NCI-H128 (cell line): Measurements from ENCODE around the gene SUPT20H.

Source experiments
- DNase-seq: peaks from one replicate; lab custom pipeline; 2025; ENCODE audit not compliant: unreplicated experiment; lab: John Stamatoyannopoulos, UW

Gene SUPT20H

GRCh38 chr13:37058910-37059847 lies at the start of gene SUPT20H:
TSS of gene SUPT20H (minus strand) at chr13:37059688. CDS start at chr13:37051490, 8,198 bp downstream.
- DNase-seq = peak; percentile 77

- DNase-seq = peak; percentile 54
Measured at GRCh38 chr13:37109051-37109678, 49.7 kb upstream of the SUPT20H start.

- no peak for DNase-seq
Measured at GRCh38 chr13:37107868-37108267, 48.4 kb upstream of the SUPT20H start.

- no peak for DNase-seq
Measured at GRCh38 chr13:37107456-37107855, 48.0 kb upstream of the SUPT20H start.

GRCh38 chr13:37106642-37107041 lies 47.2 kb upstream of the SUPT20H start:
- no peak for DNase-seq

- no peak for DNase-seq
Measured at GRCh38 chr13:37105251-37105714, 45.8 kb upstream of the SUPT20H start, which contains the start of gene CSNK1A1L. TSS of gene CSNK1A1L (minus strand) at chr13:37105664. CDS start at chr13:37105256, 408 bp downstream.

GRCh38 chr13:37102896-37103295 lies 43.4 kb upstream of the SUPT20H start:
- DNase-seq = no peak

- no peak for DNase-seq
Measured at GRCh38 chr13:37101201-37101600, 41.7 kb upstream of the SUPT20H start.

GRCh38 chr13:37100731-37101130 lies 41.2 kb upstream of the SUPT20H start:
- no peak for DNase-seq

GRCh38 chr13:37097076-37097475 lies 37.6 kb upstream of the SUPT20H start:
- no peak for DNase-seq

GRCh38 chr13:37094840-37095239 lies 35.4 kb upstream of the SUPT20H start:
- no peak for DNase-seq

GRCh38 chr13:37094099-37094498 lies 34.6 kb upstream of the SUPT20H start:
- no peak for DNase-seq

- no peak for DNase-seq
Measured at GRCh38 chr13:37091835-37092234, 32.3 kb upstream of the SUPT20H start.

GRCh38 chr13:37090912-37091311 lies 31.4 kb upstream of the SUPT20H start:
- no peak for DNase-seq

- DNase-seq = no peak
Measured at GRCh38 chr13:37089495-37089894, 30.0 kb upstream of the SUPT20H start.

GRCh38 chr13:37087486-37087885 lies 28.0 kb upstream of the SUPT20H start:
- DNase-seq = no peak

- DNase-seq = no peak
Measured at GRCh38 chr13:37085606-37086005, 26.1 kb upstream of the SUPT20H start.

- no peak for DNase-seq
Measured at GRCh38 chr13:37076818-37077217, 17.3 kb upstream of the SUPT20H start.

- no peak for DNase-seq
Measured at GRCh38 chr13:37075164-37075563, 15.7 kb upstream of the SUPT20H start.

- DNase-seq = peak; percentile 31
Measured at GRCh38 chr13:37074703-37075102, 15.2 kb upstream of the SUPT20H start.

- DNase-seq = no peak
Measured at GRCh38 chr13:37072024-37072423, 12.5 kb upstream of the SUPT20H start.

- no peak for DNase-seq
Measured at GRCh38 chr13:37070956-37071355, 11.5 kb upstream of the SUPT20H start.
